Lower leg skin (tissue), 3 donors: ENCODE data around the gene EVA1A.

ENCODE experiments used
- POLR2A ChIP-seq, 2 donors: fragments of 450-650 bp; IDR thresholded peaks; one replicate each; pipeline ENCODE4 v1.6.1; 2016 to 2017; ENCODE audit warnings: antibody characterized with exemption in 2 of 2, mild to moderate bottlenecking in 1 of 2, moderate library complexity in 1 of 2
- TF ChIP-seq, protein P1 (sequence below), 3 donors: fragments of 450-650 bp; IDR thresholded peaks; one replicate each; pipeline ENCODE4 v1.5.1; 2016; ENCODE audit warnings: antibody characterized with exemption in 3 of 3, mild to moderate bottlenecking in 3 of 3, moderate library complexity in 2 of 3

DNA sequence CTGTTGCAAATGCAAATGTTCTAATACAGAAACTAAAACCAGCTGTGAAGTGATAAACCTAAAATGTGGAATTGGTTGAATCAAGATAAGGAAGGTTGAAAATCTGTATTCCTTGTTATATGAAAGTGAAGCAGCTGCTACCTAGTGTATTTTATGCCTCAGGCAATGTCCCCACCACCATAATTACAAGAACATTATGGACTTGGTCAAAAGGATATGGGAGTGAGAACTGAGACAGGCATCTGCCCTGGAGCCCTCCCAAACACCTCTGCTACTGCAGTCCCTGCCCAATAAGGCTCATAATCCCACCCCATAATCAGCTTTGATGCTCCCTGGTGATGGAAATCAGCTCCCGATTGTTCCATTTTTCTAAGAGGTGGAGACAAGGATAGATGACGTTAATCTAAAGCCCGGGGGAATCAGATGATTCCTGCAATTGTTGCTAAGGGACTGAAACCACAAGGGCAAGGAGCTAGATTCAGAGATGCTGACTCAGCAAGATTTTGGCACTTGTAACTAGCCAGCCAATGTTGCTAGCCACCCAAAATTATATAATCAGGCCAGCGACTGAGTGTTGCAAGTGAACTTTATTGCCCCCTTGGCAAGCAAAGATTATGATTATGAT lies 69.5 kb downstream of the EVA1A start:
- TF ChIP-seq POLR2A (IDR thresholded peaks at IDR 0.05): no peak
- TF ChIP-seq, protein P1, sequence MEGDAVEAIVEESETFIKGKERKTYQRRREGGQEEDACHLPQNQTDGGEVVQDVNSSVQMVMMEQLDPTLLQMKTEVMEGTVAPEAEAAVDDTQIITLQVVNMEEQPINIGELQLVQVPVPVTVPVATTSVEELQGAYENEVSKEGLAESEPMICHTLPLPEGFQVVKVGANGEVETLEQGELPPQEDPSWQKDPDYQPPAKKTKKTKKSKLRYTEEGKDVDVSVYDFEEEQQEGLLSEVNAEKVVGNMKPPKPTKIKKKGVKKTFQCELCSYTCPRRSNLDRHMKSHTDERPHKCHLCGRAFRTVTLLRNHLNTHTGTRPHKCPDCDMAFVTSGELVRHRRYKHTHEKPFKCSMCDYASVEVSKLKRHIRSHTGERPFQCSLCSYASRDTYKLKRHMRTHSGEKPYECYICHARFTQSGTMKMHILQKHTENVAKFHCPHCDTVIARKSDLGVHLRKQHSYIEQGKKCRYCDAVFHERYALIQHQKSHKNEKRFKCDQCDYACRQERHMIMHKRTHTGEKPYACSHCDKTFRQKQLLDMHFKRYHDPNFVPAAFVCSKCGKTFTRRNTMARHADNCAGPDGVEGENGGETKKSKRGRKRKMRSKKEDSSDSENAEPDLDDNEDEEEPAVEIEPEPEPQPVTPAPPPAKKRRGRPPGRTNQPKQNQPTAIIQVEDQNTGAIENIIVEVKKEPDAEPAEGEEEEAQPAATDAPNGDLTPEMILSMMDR (IDR thresholded peaks at IDR 0.05): no peak
